ENCODE data around the gene STRBP. TPM values are rescaled to one million over a fixed set of nuclear protein-coding genes. Genes with fewer than 3 reads are reported as not detected.
A peak's percentile ranks its signal among the peaks of the same experiment; 100 is the strongest.

The STRBP gene
- total and polyA plus RNA-seq, 9 of the 15 experiments (the other 6 are each of a cell fraction or from before 2014, with no cell fraction given) = 27.7 to 84.0 (median 70.2) TPM

- TF ChIP-seq CHD7 (IDR thresholded peaks at IDR 0.05; ENCODE audit: low read depth, low read length) (no peak), SMARCA4 (IDR thresholded peaks at IDR 0.05) (no peak), ARID1B (IDR thresholded peaks at IDR 0.05) (0 out of 2 replicates have a peak, but pooled peaks have one; percentile 5), KAT7 (CRISPR knock-in tag; IDR thresholded peaks at IDR 0.05; ENCODE audit: borderline replicate concordance) (0 out of 2 replicates have a peak, but pooled peaks have one; percentile 16), NR3C1 (CRISPR knock-in tag; IDR thresholded peaks at IDR 0.05) (no peak), POLR2AphosphoS5 (IDR thresholded peaks at IDR 0.05; ENCODE audit: control insufficient read depth, insufficient read depth, low read depth, low read length) (no peak), ZNF740 (CRISPR knock-in tag; IDR thresholded peaks at IDR 0.05) (peak; percentile 64; the same call in 1 of the 2 replicates), ZNF740 (tag; IDR thresholded peaks at IDR 0.05) (peak in 1 of 2 experiments; percentile 58; a peak in 2 of 4 replicates), PCBP1 (IDR thresholded peaks at IDR 0.05; ENCODE audit: low read depth, low read length, poor library complexity, severe bottlenecking) (peak; percentile 14), ZNF134 (CRISPR knock-in tag; conservative IDR thresholded peaks at IDR 0.05) (no peak), ZNF695 (CRISPR knock-in tag; IDR thresholded peaks at IDR 0.05) (no peak), SAP30 (IDR thresholded peaks at IDR 0.05; ENCODE audit: borderline replicate concordance, insufficient read depth, low read depth, low read length, poor library complexity, severe bottlenecking) (peak; percentile 41), ZBTB7A (IDR thresholded peaks at IDR 0.05; ENCODE audit: borderline replicate concordance, control insufficient read depth, low read depth, low read length) (peak; percentile 42; the same call in 1 of the 2 replicates), PTTG1 (tag; IDR thresholded peaks at IDR 0.05; ENCODE audit: low read depth) (no peak)
Observed at GRCh38 chr9:123267481-123268198, 746 bp downstream of the STRBP start (continued).

Measured in K562 (cell line).